PC-9 (cell line): ENCODE results near the gene ARFRP1. TPM values are rescaled to one million over a fixed set of nuclear protein-coding genes. Genes with fewer than 3 reads are reported as not detected.
"Not testable (repeated sequence)": the region's sequence is repeated elsewhere in the genome, so short reads cannot be mapped to it uniquely, and the experiment has no call there.

Experiments
- BruUV-seq: library from RNA; stranded (reverse); fragments of 400-500 nt; replicated peaks from 2 replicates; lab custom pipeline; 2021; lab: Mats Ljungman, UMichigan
- CTCF ChIA-PET: fragments of 300-600 bp; sonication (Branson Sonifier 250); formaldehyde crosslinking; loops from one replicate; lab custom pipeline; 2022; ENCODE audit warnings: antibody characterized with exemption; lab: Charles Lee
- POLR2A ChIA-PET: fragments of 300-600 bp; sonication (Branson Sonifier 250); formaldehyde crosslinking; loops from one replicate; lab custom pipeline; 2022; ENCODE audit warnings: antibody characterized with exemption; ENCODE audit not compliant: unreplicated experiment; lab: Charles Lee
- DNase-seq, 2 experiments: peaks; one replicate each; pipeline versions ENCODE4 v3.0.0 to v3.0.0-alpha.2; 2015 to 2022; ENCODE audit warnings: mixed read lengths in 1 of 2
- H2AFZ ChIP-seq: fragments of 200-600 bp; sonication (generic); 2 replicates; pipeline ENCODE4 v1.8.1; 2017; ENCODE audit warnings: antibody characterized with exemption
- H3F3A ChIP-seq: fragments of 200-600 bp; sonication (generic); 2 replicates; pipeline ENCODE4 v1.8.1; 2017; ENCODE audit warnings: antibody characterized with exemption, mild to moderate bottlenecking, low read depth; ENCODE audit not compliant: insufficient read depth
- H3K27ac ChIP-seq: fragments of 200-600 bp; sonication (generic); 2 replicates; pipeline ENCODE4 v1.6.1; 2016; ENCODE audit warnings: mixed run types
- H3K27me3 ChIP-seq: fragments of 200-600 bp; sonication (generic); 2 replicates; pipeline ENCODE4 v1.6.1; 2016; ENCODE audit warnings: low read depth, mixed run types; ENCODE audit not compliant: insufficient read depth
- H3K36me3 ChIP-seq: fragments of 200-600 bp; sonication (generic); 2 replicates; pipeline ENCODE4 v1.6.1; 2016; ENCODE audit warnings: low read depth, mixed run types
- H3K4me1 ChIP-seq: fragments of 200-600 bp; sonication (generic); replicated peaks from 2 replicates; pipeline ENCODE4 v1.6.1; 2016; ENCODE audit warnings: mixed run types; ENCODE audit not compliant: insufficient read depth
- H3K4me2 ChIP-seq: fragments of 200-600 bp; sonication (generic); 2 replicates; pipeline ENCODE4 v1.6.1; 2017; ENCODE audit warnings: mixed run types
- H3K4me3 ChIP-seq: fragments of 200-600 bp; sonication (generic); 2 replicates; pipeline ENCODE4 v1.6.1; 2016; ENCODE audit warnings: mixed run types
- H3K79me2 ChIP-seq: fragments of 200-600 bp; sonication (generic); 2 replicates; pipeline ENCODE4 v1.6.1; 2017; ENCODE audit warnings: low read depth, mixed run types
- H3K9me2 ChIP-seq: fragments of 200-600 bp; sonication (generic); 2 replicates; pipeline ENCODE4 v1.8.1; 2017; ENCODE audit warnings: mild to moderate bottlenecking; ENCODE audit not compliant: insufficient read depth
- H3K9me3 ChIP-seq: fragments of 200-600 bp; sonication (generic); 2 replicates; pipeline ENCODE4 v1.8.1; 2016; ENCODE audit warnings: low read depth; ENCODE audit not compliant: insufficient read depth
- H4K20me1 ChIP-seq: fragments of 200-600 bp; sonication (generic); 2 replicates; pipeline ENCODE4 v1.8.1; 2017; ENCODE audit not compliant: insufficient read depth
- EZH2 ChIP-seq: fragments of 200-600 bp; sonication (generic); IDR thresholded peaks from 2 replicates; pipeline ENCODE4 v1.8.0; 2017; ENCODE audit warnings: antibody characterized with exemption, low read depth
- intact Hi-C: fragments of 100-400 bp; cut with micrococcal nuclease; formaldehyde crosslinking; loops from one replicate; pipeline ENCODE4 v1.10.0; 2022; ENCODE audit not compliant: unreplicated experiment
- total RNA-seq: library from RNA; stranded (reverse); gene quantifications from 2 replicates; pipeline ENCODE4 v1.2.3, GENCODE V29; 2021
- TF ChIP-seq, protein P1 (sequence below): fragments of 200-600 bp; sonication (generic); conservative IDR thresholded peaks from 2 replicates; pipeline ENCODE4 v1.6.1; 2017; ENCODE audit warnings: mixed run types, antibody characterized with exemption, mild to moderate bottlenecking, moderate library complexity

ARFRP1 gene
- total RNA-seq, 1 experiment from 2014 or later, result 59.1 TPM

DNA sequence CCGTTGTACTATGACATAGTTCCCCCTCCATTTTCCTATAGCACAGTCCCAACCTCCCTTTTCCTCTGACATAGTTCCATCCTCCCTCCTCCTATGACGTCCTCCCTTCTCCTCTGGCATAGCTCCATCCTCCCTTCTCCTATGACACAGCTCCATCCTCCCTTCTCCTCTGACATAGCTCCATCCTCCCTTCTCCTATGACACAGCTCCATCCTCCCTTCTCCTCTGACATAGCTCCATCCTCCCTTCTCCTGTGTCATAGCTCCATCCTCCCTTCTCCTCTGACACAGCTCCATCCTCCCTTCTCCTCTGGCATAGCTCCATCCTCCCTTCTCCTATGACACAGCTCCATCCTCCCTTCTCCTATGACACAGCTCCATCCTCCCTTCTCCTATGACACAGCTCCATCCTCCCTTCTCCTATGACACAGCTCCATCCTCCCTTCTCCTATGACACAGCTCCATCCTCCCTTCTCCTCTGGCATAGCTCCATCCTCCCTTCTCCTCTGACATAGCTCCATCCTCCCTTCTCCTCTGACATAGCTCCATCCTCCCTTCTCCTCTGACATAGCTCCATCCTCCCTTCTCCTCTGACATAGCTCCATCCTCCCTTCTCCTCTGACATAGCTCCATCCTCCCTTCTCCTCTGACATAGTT lies 15.3 kb upstream of the ARFRP1 start:
- CTCF ChIA-PET, result interaction anchor here (0.7 kb wide), 1 partner anchor 73 kb away, joined by 4 read pairs; no protein-coding TSS in a partner anchor
- POLR2A ChIA-PET, H3K27me3 ChIP-seq, BruUV-seq, H3K9me2 ChIP-seq, H3K4me3 ChIP-seq, DNase-seq, H3K4me1 ChIP-seq, H3K27ac ChIP-seq, H3K4me2 ChIP-seq, H2AFZ ChIP-seq, intact Hi-C loops: not testable (repeated sequence)
- H4K20me1 ChIP-seq, result peaks cover 12% of the 10 kb centered on the region
- H3K36me3 ChIP-seq, result peaks cover 25% of the 10 kb centered on the region
- H3K9me3 ChIP-seq, result peaks cover 13% of the 10 kb centered on the region
- peaks cover 16% of the 10 kb centered on the region; the same call in 1 of the 2 replicates for H3F3A ChIP-seq
- H3K79me2 ChIP-seq, result peaks cover 21% of the 10 kb centered on the region

DNA sequence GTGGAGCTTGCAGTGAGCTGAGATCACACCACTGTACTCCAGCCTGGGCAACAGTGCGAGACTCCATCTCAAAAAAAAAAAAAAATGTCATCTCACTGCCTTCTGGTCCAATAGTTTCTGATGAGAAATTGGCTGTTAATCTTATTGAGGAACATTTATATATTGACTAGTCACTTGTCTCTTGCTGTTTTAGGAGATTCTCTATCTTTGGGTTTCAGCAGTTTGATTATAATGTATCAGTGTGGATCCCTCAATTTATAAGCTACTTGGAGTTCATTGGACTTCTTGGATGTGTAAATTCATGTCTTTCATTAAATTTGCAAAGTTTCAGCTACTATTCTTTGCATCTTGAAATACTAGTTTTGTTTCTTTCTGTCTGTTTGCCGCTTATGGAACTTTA lies 11.2 kb upstream of the ARFRP1 start:
- ChIA-PET CTCF (no interaction called here), POLR2A (no interaction called here)
- Histone ChIP-seq H3K9me2 (no peaks in the 10 kb centered on the region), H3K79me2 (peaks cover 52% of the 10 kb centered on the region), H3K4me1 (no peaks in the 10 kb centered on the region), H2AFZ (no peak overlapping the region), H3K36me3 (peaks cover 40% of the 10 kb centered on the region), H3K4me3 (no peak overlapping the region), H3K27ac (no peak overlapping the region), H3K9me3 (peaks cover 3% of the 10 kb centered on the region; the same call in 1 of the 2 replicates), H3K27me3 (no peaks in the 10 kb centered on the region), H4K20me1 (peaks cover 16% of the 10 kb centered on the region), H3F3A (peaks cover 8% of the 10 kb centered on the region; the same call in 1 of the 2 replicates), H3K4me2 (no peak overlapping the region)
- intact Hi-C loops, result no loop called here
- no TSS peak for BruUV-seq
- no peak for DNase-seq
- no peak for TF ChIP-seq EZH2
- TF ChIP-seq, protein P1, sequence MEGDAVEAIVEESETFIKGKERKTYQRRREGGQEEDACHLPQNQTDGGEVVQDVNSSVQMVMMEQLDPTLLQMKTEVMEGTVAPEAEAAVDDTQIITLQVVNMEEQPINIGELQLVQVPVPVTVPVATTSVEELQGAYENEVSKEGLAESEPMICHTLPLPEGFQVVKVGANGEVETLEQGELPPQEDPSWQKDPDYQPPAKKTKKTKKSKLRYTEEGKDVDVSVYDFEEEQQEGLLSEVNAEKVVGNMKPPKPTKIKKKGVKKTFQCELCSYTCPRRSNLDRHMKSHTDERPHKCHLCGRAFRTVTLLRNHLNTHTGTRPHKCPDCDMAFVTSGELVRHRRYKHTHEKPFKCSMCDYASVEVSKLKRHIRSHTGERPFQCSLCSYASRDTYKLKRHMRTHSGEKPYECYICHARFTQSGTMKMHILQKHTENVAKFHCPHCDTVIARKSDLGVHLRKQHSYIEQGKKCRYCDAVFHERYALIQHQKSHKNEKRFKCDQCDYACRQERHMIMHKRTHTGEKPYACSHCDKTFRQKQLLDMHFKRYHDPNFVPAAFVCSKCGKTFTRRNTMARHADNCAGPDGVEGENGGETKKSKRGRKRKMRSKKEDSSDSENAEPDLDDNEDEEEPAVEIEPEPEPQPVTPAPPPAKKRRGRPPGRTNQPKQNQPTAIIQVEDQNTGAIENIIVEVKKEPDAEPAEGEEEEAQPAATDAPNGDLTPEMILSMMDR, result no peak

DNA sequence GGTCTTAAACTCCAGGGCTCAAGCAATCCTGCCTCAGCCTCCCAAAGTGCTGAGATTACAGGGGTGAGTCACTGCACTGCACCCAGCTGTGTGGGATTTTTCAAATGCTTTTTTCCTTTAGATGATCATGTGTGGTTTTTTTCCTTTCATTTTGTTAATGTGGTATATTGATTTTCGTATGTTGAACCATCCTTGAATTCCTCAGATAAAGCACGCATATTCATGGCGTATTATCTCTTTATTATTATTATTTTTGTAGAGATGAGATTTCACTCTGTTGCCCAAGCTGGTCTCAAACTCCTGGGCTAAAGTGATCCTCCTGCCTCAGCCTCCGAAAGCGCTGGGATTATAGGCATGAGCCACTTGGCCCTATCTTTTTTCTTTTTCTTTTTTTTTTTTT lies 7.1 kb upstream of the ARFRP1 start:
- no peaks in the 10 kb centered on the region for H3K4me1 ChIP-seq
- DNase-seq, result peak in 1 of 2 experiments; percentile 19
- no peak overlapping the region for H3K4me3 ChIP-seq
- peaks cover 62% of the 10 kb centered on the region for H3K36me3 ChIP-seq
- BruUV-seq, result no TSS peak
- ChIA-PET POLR2A (interaction anchor here (0.7 kb wide), 1 partner anchor 244 kb away, joined by 23 read pairs; no protein-coding TSS in a partner anchor), CTCF (no interaction called here)
- no peaks in the 10 kb centered on the region for H3K27me3 ChIP-seq
- no peak overlapping the region for H3K27ac ChIP-seq
- H3K79me2 ChIP-seq, result peaks cover 84% of the 10 kb centered on the region
- H3F3A ChIP-seq, result peaks cover 8% of the 10 kb centered on the region; the same call in 1 of the 2 replicates
- peaks cover 17% of the 10 kb centered on the region for H4K20me1 ChIP-seq
- H2AFZ ChIP-seq, result no peak overlapping the region
- no peak overlapping the region for H3K4me2 ChIP-seq
- intact Hi-C loops, result no loop called here
- no peak for TF ChIP-seq EZH2
- TF ChIP-seq, protein P1, result no peak
- H3K9me2 ChIP-seq, result no peaks in the 10 kb centered on the region
- no peaks in the 10 kb centered on the region for H3K9me3 ChIP-seq
